Measurements from ENCODE around the gene SLIRP.
"Not testable (repeated sequence)": the region's sequence is repeated elsewhere in the genome, so short reads cannot be mapped to it uniquely, and the experiment has no call there.

The SLIRP gene

DNA sequence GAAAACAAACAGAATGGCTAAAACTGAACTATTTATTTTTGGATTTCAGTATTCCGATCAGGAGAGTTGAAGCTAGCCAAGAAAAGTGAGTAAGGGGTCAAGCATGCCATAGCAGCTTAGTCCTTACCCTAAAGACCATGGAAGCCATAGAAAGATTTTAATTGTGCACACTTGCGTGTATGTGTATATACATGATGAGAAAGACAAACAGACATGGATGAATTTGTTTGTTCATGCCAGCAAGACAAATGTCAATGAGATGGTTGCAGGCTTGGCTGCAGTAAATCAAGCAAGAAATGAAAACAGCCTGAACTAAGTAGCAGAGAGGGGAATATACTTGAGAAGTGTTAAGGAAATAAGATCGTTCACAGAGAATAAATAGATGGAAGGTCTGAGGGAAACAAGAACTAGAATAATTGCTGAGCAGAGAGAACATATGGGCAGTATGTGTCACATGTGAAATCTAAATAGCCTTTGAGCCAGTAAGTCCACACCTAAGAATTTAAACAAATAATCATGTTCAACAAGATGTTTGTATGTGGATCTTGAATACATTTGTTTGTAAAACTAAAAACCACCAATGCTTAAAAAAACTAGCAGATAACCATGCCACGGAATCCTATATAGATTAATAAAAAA is 38.3 kb downstream of the SLIRP start:
- Histone ChIP-seq H3K36me3 (ENCODE audit: control insufficient read depth, insufficient read depth, low read length) (peaks cover 67% of the 10 kb centered on the region), H3K4me1 (ENCODE audit: control insufficient read depth, insufficient read depth, low read length) (no peaks in the 10 kb centered on the region), H3K27me3 (ENCODE audit: control insufficient read depth, insufficient read depth, low read length) (no peaks in the 10 kb centered on the region), H3K9me3 (ENCODE audit: control insufficient read depth, insufficient read depth, low read depth, low read length) (no peaks in the 10 kb centered on the region), H3K27ac (ENCODE audit: low read depth, low read length) (no peak overlapping the region), H3K4me3 (ENCODE audit: low read depth, low read length) (no peak overlapping the region), H3K9ac (ENCODE audit: low read length) (no peak overlapping the region)

DNA sequence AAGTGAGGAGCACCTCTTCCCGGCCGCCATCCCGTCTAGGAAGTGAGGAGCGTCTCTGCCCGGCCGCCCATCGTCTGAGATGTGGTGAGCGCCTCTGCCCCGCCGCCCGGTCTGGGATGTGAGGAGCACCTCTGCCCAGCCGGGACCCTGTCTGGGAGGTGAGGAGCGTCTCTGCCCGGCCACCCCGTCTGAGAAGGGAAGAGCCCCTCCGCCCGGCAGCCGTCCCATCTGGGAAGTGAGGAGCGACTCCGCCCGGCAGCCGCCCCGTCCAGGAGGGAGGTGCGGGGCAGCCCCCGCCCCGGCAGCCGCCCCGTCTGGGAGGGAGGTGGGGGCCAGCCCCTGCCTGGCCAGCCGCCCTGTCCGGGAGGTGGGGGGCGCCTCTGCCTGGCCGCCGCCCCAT is 39.5 kb downstream of the SLIRP start:
- H3K9ac ChIP-seq (ENCODE audit: low read length); H3K4me1 ChIP-seq (ENCODE audit: control insufficient read depth, insufficient read depth, low read length); H3K4me3 ChIP-seq (ENCODE audit: low read depth, low read length); H3K9me3 ChIP-seq (ENCODE audit: control insufficient read depth, insufficient read depth, low read depth, low read length); H3K27ac ChIP-seq (ENCODE audit: low read depth, low read length); H3K27me3 ChIP-seq (ENCODE audit: control insufficient read depth, insufficient read depth, low read length): not testable (repeated sequence)
- peaks cover 76% of the 10 kb centered on the region for H3K36me3 ChIP-seq (ENCODE audit: control insufficient read depth, insufficient read depth, low read length)

DNA sequence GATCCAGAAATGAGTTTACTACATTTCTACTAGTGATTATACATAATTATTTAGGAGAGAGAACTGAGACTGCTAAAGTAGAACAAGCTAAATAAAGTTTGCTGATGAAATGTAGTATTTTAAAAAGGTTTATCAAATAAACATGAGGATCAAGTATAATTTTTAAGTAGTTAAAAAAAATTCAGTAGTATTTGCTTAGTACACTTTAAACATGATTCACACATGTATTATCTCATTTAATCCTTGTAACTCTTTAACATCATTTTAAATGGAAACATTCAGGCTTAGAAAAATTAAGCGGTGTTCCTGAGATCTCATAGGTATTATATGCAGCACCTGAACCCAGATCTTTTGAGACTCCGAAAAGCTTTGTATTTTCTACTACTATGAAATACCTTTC is 44.4 kb downstream of the SLIRP start:
- no peak overlapping the region for H3K27ac ChIP-seq (ENCODE audit: low read depth, low read length)
- H3K9ac ChIP-seq (ENCODE audit: low read length): no peak overlapping the region
- H3K36me3 ChIP-seq (ENCODE audit: control insufficient read depth, insufficient read depth, low read length): peaks cover 78% of the 10 kb centered on the region
- no peak overlapping the region for H3K4me3 ChIP-seq (ENCODE audit: low read depth, low read length)
- H3K9me3 ChIP-seq (ENCODE audit: control insufficient read depth, insufficient read depth, low read depth, low read length): no peaks in the 10 kb centered on the region
- H3K27me3 ChIP-seq (ENCODE audit: control insufficient read depth, insufficient read depth, low read length): no peaks in the 10 kb centered on the region
- no peaks in the 10 kb centered on the region for H3K4me1 ChIP-seq (ENCODE audit: control insufficient read depth, insufficient read depth, low read length)

DNA sequence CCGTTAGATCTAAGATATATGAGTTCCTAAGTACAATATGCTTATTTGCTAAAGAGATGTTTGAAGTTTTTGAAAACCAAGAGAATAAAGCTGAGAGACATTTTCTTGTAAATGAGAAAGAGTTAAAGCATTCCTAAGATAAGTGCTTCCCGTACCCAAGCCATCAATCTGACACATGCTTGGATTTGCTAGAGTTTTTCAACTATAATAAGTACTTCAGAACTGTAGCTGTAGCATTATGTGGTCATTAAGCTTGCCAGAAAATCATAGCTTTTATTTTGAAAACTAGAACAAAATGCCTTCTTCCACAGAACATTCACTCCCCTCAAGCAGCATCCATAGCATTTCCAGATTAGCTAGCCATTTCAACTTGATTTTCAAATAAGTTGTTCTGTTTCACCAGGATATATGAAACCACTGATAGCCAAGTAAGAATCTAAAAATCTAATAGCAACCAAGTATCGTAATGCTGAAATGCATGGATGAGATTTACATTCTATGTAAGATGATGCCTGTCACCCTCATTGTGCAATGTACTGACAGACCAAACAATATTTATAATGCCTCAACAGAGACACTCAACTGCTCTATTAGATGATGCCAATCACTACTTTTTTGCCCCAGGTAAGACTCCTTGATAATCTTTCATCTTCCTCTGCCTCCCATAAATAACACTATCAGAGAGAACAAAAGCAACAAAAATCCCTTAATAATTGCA is 45.1 kb downstream of the SLIRP start:
- no peak overlapping the region for H3K27ac ChIP-seq (ENCODE audit: low read depth, low read length)
- H3K4me1 ChIP-seq (ENCODE audit: control insufficient read depth, insufficient read depth, low read length): no peaks in the 10 kb centered on the region
- H3K4me3 ChIP-seq (ENCODE audit: low read depth, low read length): no peak overlapping the region
- H3K9me3 ChIP-seq (ENCODE audit: control insufficient read depth, insufficient read depth, low read depth, low read length): no peaks in the 10 kb centered on the region
- H3K36me3 ChIP-seq (ENCODE audit: control insufficient read depth, insufficient read depth, low read length): peaks cover 79% of the 10 kb centered on the region
- H3K27me3 ChIP-seq (ENCODE audit: control insufficient read depth, insufficient read depth, low read length): no peaks in the 10 kb centered on the region
- H3K9ac ChIP-seq (ENCODE audit: low read length): no peak overlapping the region

DNA sequence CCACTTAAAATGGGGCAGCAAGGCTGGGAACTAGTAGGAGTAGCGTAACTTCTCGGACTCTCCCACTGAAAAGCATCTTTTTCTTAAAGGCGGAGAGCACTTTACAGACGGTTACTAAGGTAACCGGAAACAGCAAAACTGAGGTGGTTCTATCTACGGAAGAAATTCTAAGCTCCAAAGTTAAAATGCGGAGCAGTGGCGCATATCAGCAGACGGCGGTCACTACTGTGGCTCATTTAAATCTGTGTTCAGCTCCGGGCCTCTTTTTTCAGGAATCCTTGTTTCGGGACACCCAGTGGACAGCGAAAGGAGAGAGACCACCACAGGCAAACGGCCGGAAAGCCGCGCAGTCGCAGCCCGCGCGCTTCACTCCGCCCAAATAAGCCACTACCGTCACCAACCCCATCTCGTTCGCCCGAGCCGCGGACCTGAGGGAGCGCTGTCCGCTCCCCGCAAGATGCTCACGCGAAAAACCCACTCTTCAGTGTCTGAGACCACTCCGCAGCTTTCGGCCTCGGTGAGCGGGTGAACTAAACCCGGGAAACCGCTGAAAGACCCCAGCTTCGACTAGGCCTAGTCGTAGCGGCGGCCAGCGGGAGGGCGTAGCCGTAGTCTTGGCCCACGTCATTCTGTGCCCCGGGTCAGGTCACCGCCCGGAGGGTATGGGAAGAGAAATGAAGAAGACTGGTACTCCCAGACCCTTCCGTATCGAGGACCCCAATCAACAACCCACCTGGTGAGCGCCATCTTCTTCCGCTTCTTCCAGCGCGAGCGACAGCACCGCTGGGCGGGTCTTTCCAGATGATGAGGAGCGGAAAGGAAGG is 52.7 kb downstream of the SLIRP start, which contains the start of gene SNW1:
TSS of gene SNW1 (minus strand) at position 776 of the 824 bp plus-strand sequence. CDS start at position 747, 29 bp downstream.
- Histone ChIP-seq H3K4me1 (ENCODE audit: control insufficient read depth, insufficient read depth, low read length) (peaks cover 16% of the 10 kb centered on the region), H3K27me3 (ENCODE audit: control insufficient read depth, insufficient read depth, low read length) (no peaks in the 10 kb centered on the region), H3K36me3 (ENCODE audit: control insufficient read depth, insufficient read depth, low read length) (peaks cover 15% of the 10 kb centered on the region), H3K9ac (ENCODE audit: low read length) (peak within 1 kb of the TSS; percentile 91), H3K4me3 (ENCODE audit: low read depth, low read length) (peak within 1 kb of the TSS; percentile 87), H3K9me3 (ENCODE audit: control insufficient read depth, insufficient read depth, low read depth, low read length) (no peaks in the 10 kb centered on the region), H3K27ac (ENCODE audit: low read depth, low read length) (peak within 1 kb of the TSS; percentile 84)

DNA sequence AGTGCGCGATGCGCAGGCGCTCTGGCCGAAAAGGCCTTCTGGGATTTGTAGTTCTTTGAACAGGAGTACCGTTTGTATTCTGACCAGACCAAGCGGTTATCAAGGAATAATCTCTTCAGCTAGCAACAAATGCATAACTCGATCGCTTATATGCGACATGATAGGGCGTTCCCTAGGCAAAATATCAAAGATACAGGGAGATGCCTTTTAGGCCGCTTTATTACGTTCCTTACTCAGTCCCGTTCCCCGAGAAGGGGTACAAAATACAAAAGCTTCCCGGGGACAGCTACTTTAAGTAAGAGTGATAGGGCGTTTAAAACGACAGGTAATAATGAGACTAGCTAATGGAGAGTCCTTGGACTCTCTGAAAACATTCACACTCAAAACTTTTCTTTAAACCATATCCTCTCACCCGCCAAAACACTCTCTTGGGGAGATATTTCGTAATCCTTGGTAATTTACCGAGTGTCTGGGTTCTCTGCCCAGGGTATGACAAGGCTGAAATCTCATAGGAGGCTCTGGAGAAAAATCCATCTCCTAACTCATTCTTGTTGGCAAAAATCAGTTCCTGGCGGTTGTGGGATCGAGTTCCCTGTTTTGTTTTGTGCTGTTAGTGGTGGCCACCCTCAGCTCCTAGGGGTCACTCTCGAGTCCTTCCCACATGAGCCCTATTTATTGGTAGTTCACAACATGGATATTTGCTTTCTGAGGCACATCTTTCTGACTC is 53.5 kb downstream of the SLIRP start:
- Histone ChIP-seq H3K27ac (ENCODE audit: low read depth, low read length) (no peak overlapping the region), H3K4me1 (ENCODE audit: control insufficient read depth, insufficient read depth, low read length) (peaks cover 16% of the 10 kb centered on the region), H3K9ac (ENCODE audit: low read length) (peak overlapping the region; percentile 25), H3K9me3 (ENCODE audit: control insufficient read depth, insufficient read depth, low read depth, low read length) (no peaks in the 10 kb centered on the region), H3K36me3 (ENCODE audit: control insufficient read depth, insufficient read depth, low read length) (peaks cover 11% of the 10 kb centered on the region), H3K4me3 (ENCODE audit: low read depth, low read length) (peak overlapping the region; percentile 87), H3K27me3 (ENCODE audit: control insufficient read depth, insufficient read depth, low read length) (no peaks in the 10 kb centered on the region)

DNA sequence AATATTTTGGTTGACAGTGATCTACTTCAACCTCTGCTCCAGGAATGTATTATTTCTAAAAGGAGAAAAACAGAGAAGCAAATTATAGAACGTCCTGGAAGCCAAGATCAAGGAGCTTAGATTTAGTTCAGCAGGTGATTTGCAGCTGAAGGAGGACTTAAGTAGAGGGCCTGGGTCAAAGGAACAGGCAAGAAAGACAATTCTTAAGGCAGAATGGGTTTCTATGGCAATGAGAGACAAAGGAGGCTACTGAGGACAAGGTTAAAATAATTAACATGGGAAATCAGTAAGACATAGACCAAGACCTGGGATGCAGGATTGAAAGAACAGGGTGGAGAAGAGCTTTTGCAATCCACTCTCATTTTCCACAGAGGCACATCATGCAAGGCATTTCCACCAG is 55.4 kb downstream of the SLIRP start:
- no peaks in the 10 kb centered on the region; the same call in 1 of the 2 replicates for H3K36me3 ChIP-seq (ENCODE audit: control insufficient read depth, insufficient read depth, low read length)
- peaks cover 16% of the 10 kb centered on the region for H3K4me1 ChIP-seq (ENCODE audit: control insufficient read depth, insufficient read depth, low read length)
- no peaks in the 10 kb centered on the region for H3K27me3 ChIP-seq (ENCODE audit: control insufficient read depth, insufficient read depth, low read length)
- peak overlapping the region; percentile 10; the same call in 1 of the 2 replicates for H3K4me3 ChIP-seq (ENCODE audit: low read depth, low read length)
- H3K27ac ChIP-seq (ENCODE audit: low read depth, low read length): no peak overlapping the region
- no peak overlapping the region for H3K9ac ChIP-seq (ENCODE audit: low read length)
- no peaks in the 10 kb centered on the region for H3K9me3 ChIP-seq (ENCODE audit: control insufficient read depth, insufficient read depth, low read depth, low read length)

DNA sequence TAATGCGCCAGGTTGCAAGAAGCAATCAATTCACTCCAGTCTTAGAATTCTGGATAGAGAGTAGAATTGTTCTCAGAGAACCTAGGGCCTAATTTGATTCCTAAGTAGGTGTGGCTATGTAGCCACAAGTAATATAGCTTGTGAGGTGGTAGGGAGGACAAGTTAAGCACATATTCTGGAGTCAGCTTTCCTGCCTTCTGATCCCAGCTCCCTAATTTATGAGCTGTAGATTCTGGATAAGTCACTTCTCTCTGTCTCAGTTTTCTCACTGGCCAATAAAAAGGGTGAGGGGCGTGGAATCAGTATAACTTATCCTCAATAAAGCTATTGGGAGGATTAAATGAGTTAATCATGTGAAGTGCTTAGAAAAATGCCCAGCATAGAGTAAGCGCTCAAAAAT is 56.1 kb downstream of the SLIRP start:
- Histone ChIP-seq H3K4me1 (ENCODE audit: control insufficient read depth, insufficient read depth, low read length) (peaks cover 16% of the 10 kb centered on the region), H3K9ac (ENCODE audit: low read length) (no peak overlapping the region), H3K27me3 (ENCODE audit: control insufficient read depth, insufficient read depth, low read length) (no peaks in the 10 kb centered on the region), H3K27ac (ENCODE audit: low read depth, low read length) (peak overlapping the region; percentile 74; the same call in 1 of the 2 replicates), H3K9me3 (ENCODE audit: control insufficient read depth, insufficient read depth, low read depth, low read length) (no peaks in the 10 kb centered on the region), H3K4me3 (ENCODE audit: low read depth, low read length) (no peak overlapping the region), H3K36me3 (ENCODE audit: control insufficient read depth, insufficient read depth, low read length) (no peaks in the 10 kb centered on the region)

Data from HUES6 (cell line).